Stimulated activated CD8-positive, alpha-beta memory T cell treated with anti-CD3 and anti-CD28 coated beads, Interleukin-4, amount 100 ng/mL, for 4 hours (primary cell): ENCODE data around the gene USP36.
A peak's percentile ranks its signal among the peaks of the same experiment; 100 is the strongest.
"Not testable (repeated sequence)": the region's sequence is repeated elsewhere in the genome, so short reads cannot be mapped to it uniquely, and the experiment has no call there.

ENCODE experiments used
- DNase-seq, 2 donors: peaks; one replicate each; pipeline ENCODE4 v3.0.0-alpha.2; 2020; ENCODE audit warnings: low read depth in 2 of 2, low spot score in 1 of 2

The USP36 gene

DNA sequence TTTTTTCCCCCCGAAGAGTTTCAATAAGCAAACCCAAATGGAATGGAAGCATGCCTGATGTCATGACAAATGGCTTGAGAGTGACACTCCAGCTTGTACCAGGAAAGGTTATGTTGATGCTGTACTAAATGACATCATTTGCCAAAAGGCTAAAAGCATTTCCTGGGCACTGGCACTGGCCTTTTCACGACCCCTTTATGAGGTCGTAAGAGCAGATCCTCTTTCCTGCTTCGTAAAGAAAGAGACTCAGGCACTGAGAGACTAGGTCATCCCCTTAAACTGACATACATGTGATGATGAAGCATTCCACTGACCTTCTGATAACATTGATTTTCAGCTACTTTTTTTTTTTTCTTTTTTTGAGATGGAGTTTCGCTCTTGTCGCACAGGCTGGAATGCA lies 31.9 kb upstream of the USP36 start:
- no peak for DNase-seq

DNA sequence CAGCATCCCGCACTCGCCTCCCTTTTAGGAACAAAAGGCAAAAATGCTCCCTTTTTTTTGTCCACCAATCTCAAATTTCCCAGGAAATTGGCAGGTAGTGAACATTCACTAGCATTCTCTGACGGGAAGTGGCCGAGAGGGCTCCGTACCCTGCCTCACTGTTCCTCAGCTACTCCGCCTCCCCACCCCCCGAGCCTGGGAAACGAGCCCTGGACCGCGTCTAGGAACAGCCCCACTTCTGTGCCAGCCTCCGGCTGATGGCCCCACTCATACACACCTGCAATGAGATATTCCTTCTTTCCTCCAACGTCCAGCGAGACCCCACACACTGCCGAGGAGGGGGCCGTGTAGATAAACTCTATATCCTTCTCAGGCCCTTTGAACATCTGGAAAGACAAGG lies 30.0 kb upstream of the USP36 start:
- no peak for DNase-seq

DNA sequence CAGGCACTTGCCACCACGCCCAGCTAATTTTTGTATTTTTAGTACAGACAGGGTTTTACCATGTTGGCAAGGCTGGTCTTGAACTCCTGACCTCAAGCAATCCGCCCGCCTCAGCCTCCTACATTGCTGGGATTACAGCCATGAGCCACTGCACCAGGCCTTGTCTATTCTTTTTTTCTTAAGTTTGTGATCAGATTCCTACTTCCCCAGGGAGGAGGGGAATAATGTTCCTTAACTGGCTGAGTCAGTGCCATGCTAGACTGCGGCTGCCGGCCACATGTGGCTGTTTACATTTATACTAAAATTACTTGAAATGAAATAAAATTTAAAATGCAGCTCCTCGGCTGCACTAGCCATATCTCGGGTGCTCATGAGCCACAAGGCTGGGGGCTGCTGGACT lies 27.8 kb upstream of the USP36 start:
- DNase-seq = no peak

DNA sequence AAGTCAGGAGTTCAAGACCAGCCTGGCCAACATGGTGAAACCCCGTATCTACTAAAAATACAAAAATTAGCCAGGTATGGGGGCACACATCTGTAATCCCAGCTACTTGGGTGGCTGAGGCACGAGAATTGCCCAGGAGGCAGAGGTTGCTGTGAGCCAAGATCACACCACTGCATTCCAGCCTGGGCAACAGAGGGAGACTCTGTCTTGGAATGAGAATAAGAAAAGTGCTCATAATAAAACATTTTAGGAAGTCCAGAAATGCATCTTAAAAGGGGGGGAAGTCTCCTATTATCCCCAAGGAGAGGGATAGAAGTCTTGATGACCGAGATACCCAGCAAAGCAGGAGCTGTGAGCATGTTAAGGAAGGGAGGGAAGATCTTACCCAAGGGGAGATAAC lies 26.4 kb upstream of the USP36 start:
- DNase-seq = not testable (repeated sequence)

DNA sequence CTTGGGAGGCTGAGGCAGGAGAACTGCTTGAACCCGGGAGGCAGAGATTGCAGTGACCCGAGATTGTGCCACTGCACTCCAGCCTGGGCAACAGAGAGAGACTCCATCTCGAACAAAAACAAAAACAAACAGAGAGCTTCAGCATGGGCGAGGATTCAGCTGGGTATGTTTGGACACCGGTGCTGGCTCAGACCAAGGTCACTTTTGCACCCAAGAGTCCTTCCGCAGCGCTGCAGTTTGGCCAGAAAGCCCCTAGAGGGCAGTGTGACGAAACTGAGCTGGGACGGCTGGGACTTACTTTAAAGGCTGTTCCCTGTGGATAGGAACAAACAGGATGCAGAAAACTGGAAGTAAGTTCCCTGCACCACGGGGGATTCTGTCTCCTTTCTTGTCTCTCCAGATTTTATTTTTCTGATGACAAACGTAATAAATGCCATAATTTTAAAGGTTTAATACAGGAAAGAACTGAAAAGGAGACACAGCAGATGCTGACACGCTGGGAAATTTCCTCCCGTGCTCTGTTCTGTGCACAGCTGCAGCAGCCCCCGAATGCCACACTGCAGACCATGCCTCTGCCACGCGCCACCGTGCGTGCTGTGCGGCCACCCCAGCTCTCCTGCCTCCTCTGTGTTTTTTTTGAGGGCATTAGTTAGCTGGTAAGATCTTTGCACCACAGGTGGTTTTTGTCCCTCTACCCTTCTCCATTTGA lies 25.2 kb upstream of the USP36 start:
- peak; percentile 30 to 37 for DNase-seq

DNA sequence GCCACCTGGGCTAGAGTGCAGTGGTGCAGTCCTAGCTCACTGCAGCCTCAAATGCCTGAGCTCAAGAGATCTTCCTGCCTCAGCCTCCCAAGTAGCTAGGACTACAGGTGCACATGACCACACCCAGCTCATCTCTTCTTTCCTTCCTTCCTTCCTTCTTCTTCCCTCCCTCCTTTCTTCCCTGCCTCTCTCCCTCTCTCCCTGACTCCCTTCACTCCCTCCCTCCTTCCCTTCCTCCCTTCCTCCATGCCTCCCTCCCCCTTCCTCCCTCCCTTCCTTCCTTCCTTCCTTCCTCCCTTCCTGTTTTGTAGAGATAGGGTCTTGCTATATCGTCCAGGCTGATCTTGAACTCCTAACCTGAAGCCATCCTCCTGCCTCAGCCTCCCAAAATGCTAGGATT lies 23.5 kb upstream of the USP36 start:
- DNase-seq = no peak

DNA sequence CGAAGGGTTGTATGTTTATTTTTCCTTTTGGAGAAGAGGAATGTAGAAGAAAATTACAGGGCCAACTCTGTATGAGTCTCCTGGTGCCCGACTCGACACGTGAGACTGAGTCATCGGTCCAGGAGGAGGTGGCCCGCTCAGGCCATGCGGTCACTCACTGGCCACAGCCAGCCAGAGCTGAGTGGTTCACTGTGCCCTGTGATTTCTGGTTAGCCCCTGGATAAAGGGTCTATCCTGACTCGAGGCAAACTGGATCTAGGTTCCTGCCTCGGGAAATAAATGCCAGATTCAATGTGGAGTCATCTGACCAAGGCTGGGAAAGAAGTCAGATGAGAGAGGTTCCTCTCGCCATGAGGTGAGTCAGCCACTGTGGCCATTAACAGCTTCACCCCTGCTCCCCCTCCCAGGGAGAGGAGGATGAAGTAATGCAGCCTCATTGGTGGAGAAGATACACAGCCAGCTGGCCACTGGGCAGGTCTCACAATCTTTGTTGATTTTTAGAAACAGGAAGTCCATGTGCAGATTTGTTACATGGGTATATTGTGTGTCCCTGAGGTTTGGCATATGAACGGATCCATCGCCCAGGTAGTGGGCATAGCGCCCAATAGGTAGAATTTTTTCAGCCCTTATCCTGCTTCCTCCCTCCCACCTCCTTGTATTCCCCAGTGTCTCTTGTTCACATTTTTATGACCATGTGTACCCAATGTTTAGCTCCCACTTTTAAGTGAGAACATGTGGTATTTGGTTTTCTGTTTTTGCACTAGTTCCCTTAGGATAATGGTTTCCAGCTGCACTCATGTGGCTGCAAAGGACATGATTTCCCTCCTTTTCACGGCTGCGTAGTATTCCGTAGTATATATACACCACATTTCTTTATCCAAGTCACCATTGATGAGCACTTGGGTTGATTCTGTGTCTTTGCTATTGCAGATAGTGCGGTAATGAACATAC lies 21.7 kb upstream of the USP36 start:
- no peak for DNase-seq

DNA sequence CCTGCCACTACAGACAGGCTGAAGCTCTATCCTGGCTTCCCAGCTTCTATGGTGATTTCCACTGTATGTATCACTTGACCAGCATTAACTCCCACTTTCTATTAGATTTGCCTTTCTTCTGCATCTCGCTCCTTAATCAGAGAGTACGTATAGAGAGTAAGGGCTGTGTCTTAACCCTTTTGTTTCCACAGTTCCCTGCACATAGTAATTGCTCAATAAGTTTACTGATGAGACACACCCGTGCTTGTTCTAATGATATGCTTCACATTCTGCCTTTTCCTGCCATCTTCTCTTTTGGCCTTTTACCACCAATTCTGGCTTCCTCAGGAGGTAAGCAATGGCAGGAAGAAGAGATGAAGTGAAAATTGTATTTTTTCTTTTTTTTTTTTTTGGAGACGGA lies 20.6 kb upstream of the USP36 start:
- DNase-seq = no peak

DNA sequence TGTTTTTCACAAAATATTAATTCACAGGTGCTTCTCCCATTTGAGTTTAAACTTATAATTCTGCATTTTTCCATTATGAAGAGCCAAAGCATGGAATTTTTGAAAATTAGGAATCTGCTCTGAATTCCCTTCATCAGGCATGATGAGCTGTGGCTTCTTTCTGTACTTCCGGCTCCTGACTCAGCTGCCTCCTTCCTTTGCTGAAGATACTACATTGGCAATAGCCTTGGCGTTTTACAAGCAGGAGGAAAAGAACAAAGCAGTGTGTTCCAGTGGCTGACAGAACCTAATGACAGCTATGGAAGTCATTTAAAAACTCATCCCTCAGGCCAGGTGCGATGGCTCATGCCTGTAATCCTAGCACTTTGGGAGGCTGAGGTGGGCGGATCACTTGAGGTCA lies 18.4 kb upstream of the USP36 start:
- DNase-seq = no peak

DNA sequence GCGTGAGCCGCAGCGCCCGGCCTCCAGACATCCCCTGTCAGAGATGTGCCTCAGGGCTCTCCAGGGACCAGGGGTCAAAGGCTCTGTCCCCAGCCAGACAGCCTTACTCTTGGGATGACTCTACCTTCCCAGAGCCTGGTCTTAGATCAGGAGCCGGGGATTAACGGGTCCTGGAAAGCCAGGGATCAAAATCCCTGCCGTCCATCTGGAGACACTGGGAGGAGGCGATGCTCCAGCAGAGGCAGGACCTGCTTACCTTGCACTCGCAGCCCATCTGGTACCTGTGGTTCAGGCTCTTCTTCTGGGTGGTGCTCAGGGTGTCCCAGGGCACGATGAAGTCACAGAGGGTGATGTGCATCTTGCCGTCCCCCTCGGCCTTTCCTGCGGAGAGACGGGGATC lies 16.7 kb upstream of the USP36 start:
- no peak for DNase-seq

DNA sequence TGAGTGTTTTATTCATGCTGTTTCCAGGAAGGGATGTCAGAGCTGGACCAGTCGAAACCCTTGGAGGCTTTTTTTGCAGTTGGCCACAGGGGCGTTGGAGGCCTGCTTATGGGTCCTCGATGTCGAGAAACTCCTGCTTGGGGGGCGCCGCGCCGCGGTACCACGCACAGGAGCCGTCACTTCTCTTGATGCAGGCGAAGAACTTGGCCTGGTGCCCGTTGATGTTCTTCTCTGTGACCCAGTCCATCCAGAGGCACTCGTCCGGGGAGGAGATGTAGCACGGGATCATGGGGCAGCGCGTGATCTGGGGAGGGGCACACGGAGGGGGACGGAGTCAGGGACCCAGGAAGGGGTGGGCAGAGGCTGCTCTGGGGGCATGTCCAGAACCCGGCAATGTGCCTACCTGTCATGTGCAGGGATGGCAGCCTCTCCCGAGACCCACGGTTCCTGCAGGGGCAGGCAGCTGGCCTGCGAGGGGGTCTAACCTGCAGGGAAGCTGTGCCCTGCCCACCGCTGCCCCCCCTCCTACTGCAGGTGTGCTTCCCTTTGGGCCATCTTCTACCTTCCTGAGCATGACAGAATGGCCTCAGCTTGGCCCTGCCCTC lies 15.0 kb upstream of the USP36 start:
- DNase-seq = no peak

DNA sequence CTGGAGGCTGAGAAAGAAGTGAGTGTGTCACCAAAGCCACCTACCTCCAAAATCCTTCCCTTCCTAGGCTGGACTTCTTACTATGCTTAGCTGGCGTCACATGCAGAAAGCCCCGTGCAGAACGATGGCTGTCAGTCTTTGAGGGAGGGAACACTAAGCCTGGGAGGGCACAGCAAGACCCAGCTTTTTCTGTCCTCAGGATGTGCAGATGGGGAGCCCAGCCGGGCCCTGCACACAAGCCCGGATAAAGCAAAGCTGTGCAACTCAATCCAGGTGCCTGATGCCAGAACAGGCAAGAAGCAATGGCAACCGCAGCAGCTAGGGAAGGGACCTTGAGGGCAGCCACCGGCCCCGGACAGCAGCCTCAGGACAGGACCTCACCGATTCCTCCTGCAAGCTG lies 13.9 kb upstream of the USP36 start:
- no peak for DNase-seq

DNA sequence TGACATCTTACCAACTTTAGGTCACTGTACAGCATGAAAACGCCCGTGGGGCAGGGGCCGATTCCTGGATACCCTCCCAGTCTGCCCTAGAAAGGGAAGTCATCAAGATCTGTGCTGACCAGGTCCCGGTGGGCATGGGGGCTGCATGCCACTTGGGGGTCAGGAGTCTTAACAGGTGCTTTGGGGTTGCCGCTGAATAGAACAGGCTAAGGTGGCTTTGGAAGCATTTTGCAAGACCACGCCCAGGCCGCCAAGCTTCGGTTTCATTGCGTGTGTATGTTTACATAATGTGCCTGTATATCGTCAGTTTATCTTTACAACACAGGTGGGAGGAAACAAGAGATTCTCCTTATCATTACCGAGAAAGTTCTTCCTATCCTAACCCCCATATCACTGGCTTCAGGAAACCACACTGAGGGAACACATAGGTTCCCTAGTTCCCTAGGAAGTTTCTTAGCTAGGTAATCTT lies 13.3 kb upstream of the USP36 start:
- no peak for DNase-seq

DNA sequence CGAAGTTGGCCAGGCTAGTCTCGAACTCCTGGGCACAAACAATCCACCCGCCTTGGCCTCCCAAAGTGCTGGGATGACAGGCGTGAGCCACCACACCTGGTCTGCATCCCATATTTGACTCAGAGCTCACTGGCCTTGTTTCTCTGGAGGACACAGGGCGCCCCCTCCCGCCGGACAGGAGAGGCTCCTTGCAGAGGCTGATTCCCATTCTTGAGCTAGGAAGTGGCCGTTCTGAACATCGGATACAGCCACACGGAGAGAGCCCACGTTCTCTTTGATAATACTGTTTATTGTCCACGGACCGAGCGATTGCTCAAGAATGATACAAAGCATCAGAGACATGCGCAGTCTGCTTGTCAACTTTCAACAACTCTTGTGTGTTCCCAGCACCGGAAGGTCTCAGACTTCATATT lies 12.1 kb upstream of the USP36 start:
- DNase-seq = no peak

DNA sequence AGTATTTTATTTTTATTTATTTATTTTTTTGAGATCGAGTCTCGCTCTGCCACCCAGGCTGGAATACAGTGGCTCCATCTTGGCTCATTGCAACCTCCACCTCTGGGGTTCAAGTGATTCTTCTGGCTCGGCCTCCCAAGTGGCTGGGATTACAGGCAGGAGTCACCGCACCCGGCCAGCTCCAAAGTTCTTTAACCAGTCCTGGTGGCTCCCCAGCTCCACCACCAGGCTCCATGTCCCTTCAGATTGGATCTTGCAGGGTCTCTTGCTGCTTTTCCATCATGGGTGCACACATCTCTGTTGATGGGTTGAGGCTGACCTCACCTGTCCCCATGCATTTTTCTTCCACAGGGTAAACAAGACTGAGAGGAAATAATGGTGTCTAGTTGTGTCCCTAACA lies 8.4 kb upstream of the USP36 start:
- no peak for DNase-seq

DNA sequence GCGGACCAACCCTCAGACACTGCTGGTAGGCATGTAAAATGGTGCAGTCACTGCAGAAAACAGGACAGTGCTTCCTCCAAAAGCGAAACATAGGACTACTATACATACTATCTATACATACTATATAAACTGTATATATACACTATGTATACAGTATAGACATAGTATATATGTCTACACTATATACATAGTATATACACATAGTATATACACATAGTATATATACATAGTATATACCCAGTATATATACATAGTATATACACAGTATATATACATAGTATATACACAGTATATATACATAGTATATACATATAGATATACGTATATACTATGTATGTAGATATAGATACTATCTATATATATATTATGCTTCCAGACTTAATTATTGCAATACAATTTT lies 6.4 kb upstream of the USP36 start:
- DNase-seq = no peak

DNA sequence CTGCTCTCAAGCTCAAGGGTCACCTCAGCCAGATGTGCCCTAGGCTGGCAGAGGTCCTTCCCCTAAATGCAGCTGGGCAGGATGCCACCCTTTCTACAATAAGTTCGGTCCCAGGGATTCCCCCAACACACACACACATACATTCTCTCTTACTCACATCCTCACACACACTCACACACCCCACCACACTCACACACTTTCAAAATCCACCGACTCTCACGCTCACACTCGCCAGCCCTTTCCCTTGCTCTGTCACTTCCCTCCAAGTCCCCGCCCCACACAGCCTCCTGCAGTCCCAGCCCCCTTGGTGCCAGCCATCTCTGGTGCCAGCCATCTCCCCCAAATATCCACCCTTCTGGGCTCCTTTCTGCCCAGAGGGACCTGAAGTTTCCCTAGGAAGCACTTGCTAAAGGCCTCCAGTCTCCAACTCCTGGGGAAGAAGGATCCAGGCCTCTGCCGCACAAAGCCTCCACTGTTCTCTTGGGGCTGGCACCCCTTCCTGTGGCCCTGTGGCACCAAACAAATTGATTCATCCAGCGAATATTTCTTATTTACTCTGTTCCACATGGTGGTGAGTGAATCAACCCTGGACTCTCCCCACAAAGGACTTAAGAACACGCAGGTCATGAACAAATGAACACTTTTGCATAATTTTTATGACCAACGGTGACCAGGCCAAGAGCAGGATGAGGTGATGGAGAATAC lies 3.8 kb upstream of the USP36 start:
- DNase-seq = no peak

DNA sequence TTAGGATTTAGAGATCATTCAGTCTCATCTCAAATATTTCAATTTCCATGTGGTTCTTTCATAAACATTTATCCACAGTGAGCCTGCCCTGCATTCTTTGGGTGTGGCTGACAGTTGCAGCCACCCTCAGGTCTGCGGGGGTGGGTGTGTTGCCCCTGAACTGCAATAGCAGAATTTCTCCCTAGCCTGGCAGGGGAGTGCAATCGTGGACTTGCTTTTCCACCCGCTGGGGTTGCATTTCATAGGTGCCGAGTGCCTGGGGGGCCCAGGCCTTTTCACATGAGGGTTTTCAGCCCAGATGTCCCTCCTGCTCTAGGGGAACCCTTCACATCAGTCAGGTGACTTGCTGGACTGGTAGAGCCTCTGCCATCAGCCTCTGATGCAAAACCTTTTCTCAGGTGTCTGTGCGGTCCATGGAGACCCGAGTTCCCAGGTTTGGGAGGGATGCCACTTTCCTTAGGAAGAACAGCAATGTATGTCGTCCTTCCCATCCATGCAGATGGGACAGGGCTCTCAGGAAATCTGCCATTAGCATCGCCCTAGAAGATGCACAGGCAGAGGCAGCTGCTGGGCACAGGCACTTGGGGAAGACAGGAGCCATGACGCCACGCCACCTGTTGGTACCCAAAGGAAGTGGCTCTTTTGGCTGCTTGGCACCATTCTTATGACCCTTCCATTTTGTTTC lies 2.4 kb upstream of the USP36 start:
- no peak for DNase-seq

DNA sequence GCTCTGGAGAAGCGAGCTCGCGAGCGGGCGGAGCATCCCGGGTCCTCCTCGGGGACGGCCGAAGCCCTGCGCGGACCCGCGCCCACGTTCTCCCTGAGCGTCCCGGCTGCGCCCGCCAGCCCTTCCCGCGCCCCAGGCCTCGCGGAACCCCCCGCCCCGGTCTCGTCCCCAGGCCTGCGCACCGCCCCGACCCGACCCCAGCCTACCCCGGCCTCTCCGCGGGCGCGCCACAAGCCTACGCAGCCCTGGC lies 159 bp downstream of the USP36 start:
- DNase-seq = no peak

DNA sequence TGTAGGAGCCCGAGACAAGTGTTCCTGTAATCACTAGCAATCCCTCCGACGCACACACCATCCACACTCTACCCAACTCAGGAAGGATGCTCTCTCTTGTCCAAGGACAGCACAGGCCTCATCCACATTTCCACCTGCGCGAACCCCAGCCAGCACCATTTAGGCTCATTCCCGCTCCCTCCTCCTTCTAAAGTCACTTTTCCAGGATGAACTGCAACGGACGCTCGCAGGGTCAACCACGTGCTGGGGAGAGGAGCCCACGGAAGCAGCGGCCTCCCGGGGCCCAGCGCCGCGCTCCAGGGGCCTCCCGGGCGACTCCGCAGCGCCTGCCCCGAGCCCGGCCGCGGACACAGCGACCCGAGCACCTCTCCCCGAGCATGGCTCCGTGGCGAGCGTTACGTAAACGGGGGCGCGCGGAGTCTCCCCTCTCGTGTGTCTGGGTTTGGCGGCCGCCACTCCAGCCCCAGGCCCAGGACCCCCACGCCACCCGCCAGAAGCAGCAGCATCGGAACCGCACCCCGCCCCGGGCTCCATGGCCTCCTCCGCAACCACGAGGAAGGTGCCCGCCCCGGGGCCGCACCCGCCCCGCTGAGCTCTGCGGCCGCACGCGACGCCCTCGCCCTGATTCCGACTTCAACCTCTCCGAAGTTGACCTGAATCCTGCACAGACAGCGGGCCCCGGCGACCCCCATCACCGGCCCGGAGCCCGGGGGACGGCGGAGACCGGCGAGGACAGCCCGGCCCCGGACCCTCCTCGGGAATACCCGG lies 668 bp downstream of the USP36 start:
- peak in 1 of 2 donors; percentile 27 for DNase-seq
